Hepatic stellate cell (primary cell): Measurements from ENCODE around the gene F2RL2.

Experiments
- DNase-seq: peaks from one replicate; pipeline ENCODE4 v3.0.0; 2011; ENCODE audit warnings: low spot score

Gene F2RL2

GRCh38 chr5:76622973-76623596, at the start of gene F2RL2:
TSS of gene F2RL2 (minus strand) at chr5:76623403. CDS start at chr5:76623230, 173 bp downstream.
- peak; percentile 57 for DNase-seq

- DNase-seq = no peak
Observed at GRCh38 chr5:76672242-76672641, 49.0 kb upstream of the F2RL2 start.

GRCh38 chr5:76670508-76670907, 47.3 kb upstream of the F2RL2 start:
- DNase-seq = no peak

GRCh38 chr5:76669245-76669644, 46.0 kb upstream of the F2RL2 start:
- no peak for DNase-seq

GRCh38 chr5:76667495-76667894, 44.3 kb upstream of the F2RL2 start:
- no peak for DNase-seq

- DNase-seq = no peak
Observed at GRCh38 chr5:76664079-76664478, 40.9 kb upstream of the F2RL2 start.

GRCh38 chr5:76663573-76663972, 40.4 kb upstream of the F2RL2 start:
- no peak for DNase-seq

- DNase-seq = no peak
Observed at GRCh38 chr5:76662521-76662920, 39.3 kb upstream of the F2RL2 start.

- DNase-seq = no peak
Observed at GRCh38 chr5:76660360-76660759, 37.2 kb upstream of the F2RL2 start.

- DNase-seq = no peak
Observed at GRCh38 chr5:76657683-76658311, 34.6 kb upstream of the F2RL2 start.

- DNase-seq = no peak
Observed at GRCh38 chr5:76657091-76657490, 33.9 kb upstream of the F2RL2 start.

GRCh38 chr5:76652809-76653414, 29.7 kb upstream of the F2RL2 start:
- DNase-seq = no peak

- DNase-seq = no peak
Observed at GRCh38 chr5:76649140-76649539, 25.9 kb upstream of the F2RL2 start.

GRCh38 chr5:76643371-76643770, 20.2 kb upstream of the F2RL2 start:
- no peak for DNase-seq

GRCh38 chr5:76642390-76643040, 19.3 kb upstream of the F2RL2 start:
- no peak for DNase-seq

GRCh38 chr5:76641514-76642120, 18.4 kb upstream of the F2RL2 start:
- DNase-seq = peak; percentile 38

- DNase-seq = no peak
Observed at GRCh38 chr5:76638479-76638878, 15.3 kb upstream of the F2RL2 start.

- no peak for DNase-seq
Observed at GRCh38 chr5:76637490-76637889, 14.3 kb upstream of the F2RL2 start.

- no peak for DNase-seq
Observed at GRCh38 chr5:76634661-76635060, 11.5 kb upstream of the F2RL2 start.

GRCh38 chr5:76626738-76627137, 3.5 kb upstream of the F2RL2 start:
- DNase-seq = no peak

- no peak for DNase-seq
Observed at GRCh38 chr5:76625087-76625815, 2.0 kb upstream of the F2RL2 start.

- no peak for DNase-seq
Observed at GRCh38 chr5:76622076-76622475, 1.1 kb downstream of the F2RL2 start.
